HG03280 (cell line): ENCODE data around the gene SPDL1.

Source experiments
- ATAC-seq: cut with Tn5 transposase; IDR thresholded peaks from one replicate; pipeline ENCODE4 v1.9.1; 2021; ENCODE audit warnings: mild to moderate bottlenecking, moderate library complexity; ENCODE audit not compliant: unreplicated experiment

Gene SPDL1, protein sequence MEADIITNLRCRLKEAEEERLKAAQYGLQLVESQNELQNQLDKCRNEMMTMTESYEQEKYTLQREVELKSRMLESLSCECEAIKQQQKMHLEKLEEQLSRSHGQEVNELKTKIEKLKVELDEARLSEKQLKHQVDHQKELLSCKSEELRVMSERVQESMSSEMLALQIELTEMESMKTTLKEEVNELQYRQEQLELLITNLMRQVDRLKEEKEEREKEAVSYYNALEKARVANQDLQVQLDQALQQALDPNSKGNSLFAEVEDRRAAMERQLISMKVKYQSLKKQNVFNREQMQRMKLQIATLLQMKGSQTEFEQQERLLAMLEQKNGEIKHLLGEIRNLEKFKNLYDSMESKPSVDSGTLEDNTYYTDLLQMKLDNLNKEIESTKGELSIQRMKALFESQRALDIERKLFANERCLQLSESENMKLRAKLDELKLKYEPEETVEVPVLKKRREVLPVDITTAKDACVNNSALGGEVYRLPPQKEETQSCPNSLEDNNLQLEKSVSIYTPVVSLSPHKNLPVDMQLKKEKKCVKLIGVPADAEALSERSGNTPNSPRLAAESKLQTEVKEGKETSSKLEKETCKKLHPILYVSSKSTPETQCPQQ

GRCh38 chr5:169583424-169584220, at the start of gene SPDL1:
TSS of gene SPDL1 (plus strand) at chr5:169583773. CDS start at chr5:169588417, 4,644 bp downstream.
- peak; percentile 91 for ATAC-seq

- no peak for ATAC-seq
Measured at GRCh38 chr5:169534311-169534880, 49.2 kb upstream of the SPDL1 start.

DNA sequence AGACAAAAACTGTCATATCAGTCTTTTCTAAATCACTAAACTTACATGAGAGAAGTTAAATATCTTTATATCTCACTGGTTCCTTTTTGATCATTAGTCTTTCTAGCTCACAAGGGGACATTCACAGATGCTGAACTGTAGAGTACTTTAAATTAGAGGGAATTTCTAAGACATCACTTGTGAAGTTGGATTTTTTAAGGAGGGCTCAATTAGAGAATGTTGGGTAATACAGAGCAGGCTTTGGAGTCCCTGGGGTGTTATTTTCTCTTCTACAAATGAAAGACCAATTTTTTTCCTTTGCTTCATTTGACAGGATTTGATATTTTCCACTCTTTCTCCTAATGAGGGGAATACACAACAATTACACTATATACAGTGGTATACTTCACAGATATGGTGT, 48.6 kb upstream of the SPDL1 start:
- ATAC-seq = no peak

- no peak for ATAC-seq
Measured at GRCh38 chr5:169538944-169539343, 44.6 kb upstream of the SPDL1 start.

DNA sequence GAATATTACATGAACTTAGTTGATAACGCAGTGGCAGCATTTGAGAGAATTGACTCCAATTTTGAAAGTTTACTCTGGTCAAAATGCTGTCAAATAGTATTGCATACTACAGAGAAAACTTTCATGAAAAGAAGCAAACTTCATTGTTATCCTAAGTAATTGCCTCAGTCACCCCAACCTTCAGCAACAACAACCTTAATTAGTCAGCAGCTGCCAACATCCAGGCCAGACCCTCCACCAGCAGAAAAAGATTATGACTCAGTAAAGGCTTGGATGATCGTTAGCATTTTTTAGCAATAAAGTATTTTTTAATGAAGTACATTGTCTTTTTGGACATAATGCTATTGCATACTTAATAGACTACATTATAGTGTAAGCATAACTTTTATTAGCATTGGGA, 40.8 kb upstream of the SPDL1 start:
- ATAC-seq = no peak

- no peak for ATAC-seq
Measured at GRCh38 chr5:169544264-169544950, 39.2 kb upstream of the SPDL1 start.

- ATAC-seq = no peak
Measured at GRCh38 chr5:169545762-169546161, 37.8 kb upstream of the SPDL1 start.

DNA sequence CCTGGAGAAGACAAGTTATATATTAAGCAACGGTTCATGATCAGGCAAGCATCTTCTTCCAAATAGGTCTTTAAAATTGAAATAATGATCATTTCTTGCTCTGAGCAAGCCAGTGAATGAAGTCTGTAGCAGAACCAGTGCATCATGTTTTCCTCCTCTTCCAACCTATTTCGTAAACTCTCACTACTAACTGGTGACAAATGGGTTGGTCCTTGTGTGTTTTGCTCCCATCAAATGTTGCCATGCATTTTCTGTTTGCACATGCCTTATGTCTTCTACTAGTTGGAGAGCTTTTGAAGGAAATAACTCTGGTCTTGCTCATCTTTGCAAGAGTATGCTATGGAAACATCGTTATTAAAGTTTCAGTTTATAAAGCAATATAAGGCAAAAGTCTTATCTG, 37.2 kb upstream of the SPDL1 start:
- ATAC-seq = no peak

DNA sequence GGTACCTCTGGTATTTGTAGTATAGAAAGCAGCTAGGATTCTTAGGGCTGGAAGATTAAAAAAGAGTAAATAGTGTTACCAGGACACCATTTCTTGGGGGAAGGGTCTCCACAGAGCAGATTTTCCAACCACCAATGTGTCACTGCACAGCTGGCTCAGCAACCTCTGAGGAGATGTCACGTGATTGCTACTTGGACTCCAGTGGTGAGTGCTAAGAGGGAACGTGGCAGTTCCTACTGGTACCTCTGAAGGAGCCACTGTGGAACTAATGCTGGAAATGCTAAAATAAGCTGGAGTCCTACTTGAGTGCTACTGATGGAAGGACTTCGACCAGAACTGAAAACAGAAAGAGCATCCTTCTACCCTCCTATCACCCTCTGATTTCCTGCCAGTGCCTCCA, 36.1 kb upstream of the SPDL1 start:
- no peak for ATAC-seq

- ATAC-seq = no peak
Measured at GRCh38 chr5:169548315-169548714, 35.3 kb upstream of the SPDL1 start.

GRCh38 chr5:169549453-169550100, 34.0 kb upstream of the SPDL1 start:
- ATAC-seq = no peak

DNA sequence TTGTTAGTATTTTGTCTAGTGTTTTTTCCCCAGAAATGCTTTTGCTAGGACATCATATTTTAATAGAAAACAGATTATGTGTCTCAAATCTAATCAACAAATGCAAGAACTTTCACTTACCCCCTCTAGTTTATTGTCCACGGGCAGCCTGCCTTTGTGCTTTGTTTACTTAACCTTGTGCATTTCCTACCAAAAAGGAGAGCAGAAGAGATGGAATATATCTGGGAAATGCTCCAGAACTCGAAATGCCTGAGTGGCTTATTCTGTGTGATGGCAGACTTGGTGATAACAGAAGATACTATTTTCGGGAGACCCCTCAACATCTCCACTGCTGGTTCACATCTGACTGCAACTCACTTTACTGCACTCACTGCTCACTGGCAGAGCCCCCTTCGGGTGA, 33.3 kb upstream of the SPDL1 start:
- ATAC-seq = no peak

DNA sequence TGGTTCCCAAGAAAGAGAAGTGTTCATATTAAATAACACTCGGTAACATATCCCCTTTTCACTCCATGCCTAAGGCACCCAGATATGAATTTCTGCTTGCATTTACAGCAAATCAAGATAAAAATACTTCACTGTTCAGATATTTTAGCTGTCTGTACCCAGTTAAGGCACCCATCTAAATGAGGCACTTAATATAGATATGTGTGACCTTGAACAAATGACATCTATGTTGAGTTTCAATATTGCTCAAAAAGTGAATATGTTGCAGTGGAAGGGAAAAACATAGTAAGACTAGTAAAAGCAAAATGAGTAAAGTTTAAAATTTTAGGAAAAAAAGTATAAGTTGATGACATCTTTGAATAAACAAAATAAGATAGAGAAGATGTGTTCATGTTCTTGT, 32.4 kb upstream of the SPDL1 start:
- no peak for ATAC-seq

DNA sequence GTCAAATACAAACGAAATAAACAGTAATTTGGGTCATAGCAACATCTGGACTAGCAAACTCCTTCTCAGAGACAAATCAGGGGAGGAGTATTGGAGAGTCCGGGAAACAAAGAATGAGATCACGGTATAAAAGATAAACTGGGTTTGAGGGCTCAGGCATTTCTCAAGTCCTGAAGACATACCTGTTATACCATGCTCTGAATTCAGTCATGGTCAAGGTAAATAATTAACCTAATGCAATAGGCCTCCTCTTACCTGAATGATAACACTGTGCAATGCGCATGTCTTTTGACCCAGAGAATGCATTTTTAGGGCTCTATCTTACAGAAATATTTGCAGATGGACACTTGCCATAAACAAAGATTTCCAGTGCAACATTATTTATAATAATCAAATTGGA, 31.9 kb upstream of the SPDL1 start:
- ATAC-seq = no peak

DNA sequence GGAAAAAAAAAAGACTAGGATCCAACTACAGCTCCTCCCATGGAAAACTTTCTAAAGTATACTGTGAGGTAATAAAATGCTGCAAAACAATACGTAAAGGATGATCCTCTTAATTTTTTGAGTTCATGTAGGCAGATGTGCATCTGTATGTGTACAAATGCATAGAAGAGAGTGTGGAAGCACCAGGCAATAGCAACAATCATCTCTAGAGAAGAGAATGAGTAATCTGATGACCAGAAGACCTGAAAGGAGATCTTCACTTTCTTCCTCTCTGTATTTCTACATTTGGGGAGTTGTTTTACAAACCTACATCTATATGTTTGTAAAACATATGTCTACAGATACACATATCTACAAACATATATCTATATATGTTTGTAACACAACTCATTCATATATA, 29.3 kb upstream of the SPDL1 start:
- peak; percentile 75 for ATAC-seq

GRCh38 chr5:169557838-169558237, 25.7 kb upstream of the SPDL1 start:
- ATAC-seq = no peak

GRCh38 chr5:169561893-169562292, 21.7 kb upstream of the SPDL1 start:
- no peak for ATAC-seq

GRCh38 chr5:169563369-169563768, 20.2 kb upstream of the SPDL1 start:
- ATAC-seq = no peak

DNA sequence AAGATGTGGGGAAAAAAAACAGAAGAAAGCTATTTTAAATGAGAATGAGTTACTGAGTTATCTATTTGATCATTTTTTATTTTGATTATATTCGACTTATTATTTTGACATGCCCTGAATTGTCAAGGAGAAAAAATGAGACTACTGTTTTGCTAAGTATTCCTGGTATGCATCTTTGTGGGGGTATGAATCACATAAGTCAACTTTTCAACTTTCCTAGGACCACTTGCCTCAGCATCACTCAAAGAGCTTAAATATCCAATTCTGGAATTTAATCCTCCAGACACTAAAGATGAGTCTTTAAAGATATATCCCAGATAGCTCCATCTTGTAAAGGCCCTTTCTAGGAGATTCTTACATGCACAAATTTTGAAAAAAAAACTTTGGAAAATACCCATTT, 17.4 kb upstream of the SPDL1 start:
- no peak for ATAC-seq

GRCh38 chr5:169567079-169567478, 16.5 kb upstream of the SPDL1 start:
- no peak for ATAC-seq
